HEK293 (cell line): ENCODE data around the gene BBS9.

Experiments used
- CTCF ChIA-PET: fragments of 350-600 bp; formaldehyde crosslinking; extraction: SDS; loops from one replicate; lab custom pipeline; 2021; ENCODE audit warnings: antibody characterized with exemption; lab: Yijun Ruan, JAX
- POLR2A ChIA-PET: fragments of 300-600 bp; formaldehyde crosslinking; extraction: SDS; loops from one replicate; lab custom pipeline; 2020; ENCODE audit warnings: antibody characterized with exemption, inconsistent platforms; lab: Yijun Ruan, JAX
- H3K27ac ChIP-seq: fragments of 200-500 bp; sonication (Bioruptor generic); 2 replicates; pipeline ENCODE4 v1.5.1; 2014; ENCODE audit warnings: low read depth, low read length, control low read depth, inconsistent platforms; ENCODE audit errors: extremely low read depth
- H3K36me3 ChIP-seq, 2 experiments: fragments of 200-500 bp in 1 of 2; sonication (Bioruptor generic) in 1 of 2; 1 replicate in 1 of 2; 2 replicates in 1 of 2; pipeline ENCODE4 v1.5.1; 2014 to 2017; ENCODE audit warnings: inconsistent platforms in 2 of 2, low read length in 2 of 2; ENCODE audit not compliant: control insufficient read depth in 2 of 2, insufficient read depth in 1 of 2
- H3K4me1 ChIP-seq: fragments of 200-500 bp; sonication (Bioruptor generic); 2 replicates; pipeline ENCODE4 v1.5.1; 2014; ENCODE audit warnings: mild to moderate bottlenecking, low read length, inconsistent platforms; ENCODE audit not compliant: control insufficient read depth, insufficient read depth
- H3K4me3 ChIP-seq: 2 replicates; pipeline ENCODE4 v1.5.1; 2011; ENCODE audit warnings: low read depth, mild to moderate bottlenecking, control low read depth, low read length, moderate library complexity
- H3K9me3 ChIP-seq: fragments of 200-500 bp; sonication (Bioruptor generic); 2 replicates; pipeline ENCODE4 v1.5.1; 2014; ENCODE audit warnings: low read depth, low read length, inconsistent platforms; ENCODE audit not compliant: control insufficient read depth, insufficient read depth
- ATF2 ChIP-seq: fragments of 450-650 bp; formaldehyde crosslinking; IDR thresholded peaks from 2 replicates; pipeline ENCODE4 v1.5.1; 2016; ENCODE audit warnings: missing biosample characterization, missing genetic modification characterization, low read depth
- HOXC10 ChIP-seq: sonication (generic); formaldehyde crosslinking; IDR thresholded peaks from 2 replicates; pipeline ENCODE4 v1.8.1; 2023; ENCODE audit warnings: mild to moderate bottlenecking, missing genetic modification reagents
- KLF1 ChIP-seq: fragments of 450-650 bp; formaldehyde crosslinking; IDR thresholded peaks from 2 replicates; pipeline ENCODE4 v1.5.1; 2016; ENCODE audit warnings: missing biosample characterization, missing genetic modification characterization
- KLF10 ChIP-seq: fragments of 450-650 bp; IDR thresholded peaks from 2 replicates; pipeline ENCODE4 v1.5.1; 2018; ENCODE audit warnings: missing biosample characterization, mild to moderate bottlenecking, missing genetic modification characterization
- MYNN ChIP-seq: fragments of 450-650 bp; formaldehyde crosslinking; IDR thresholded peaks from 2 replicates; pipeline ENCODE4 v1.5.1; 2016; ENCODE audit warnings: missing biosample characterization, missing genetic modification characterization, borderline replicate concordance
- REST ChIP-seq: fragments of 450-650 bp; formaldehyde crosslinking; IDR thresholded peaks from 2 replicates; pipeline ENCODE4 v1.5.1; 2016; ENCODE audit warnings: missing biosample characterization, missing genetic modification characterization
- SP3 ChIP-seq: fragments of 450-650 bp; formaldehyde crosslinking; IDR thresholded peaks from 2 replicates; pipeline ENCODE4 v1.5.1; 2016; ENCODE audit warnings: missing biosample characterization, missing genetic modification characterization
- ZNF114 ChIP-seq: fragments of 450-650 bp; formaldehyde crosslinking; IDR thresholded peaks from 2 replicates; pipeline ENCODE4 v1.5.0; 2017; ENCODE audit warnings: missing biosample characterization, missing genetic modification characterization
- ZNF2 ChIP-seq: fragments of 450-650 bp; formaldehyde crosslinking; IDR thresholded peaks from 2 replicates; pipeline ENCODE4 v1.5.1; 2016; ENCODE audit warnings: missing biosample characterization, missing genetic modification characterization
- ZNF202 ChIP-seq: fragments of 450-650 bp; formaldehyde crosslinking; IDR thresholded peaks from 2 replicates; pipeline ENCODE4 v1.5.1; 2016; ENCODE audit warnings: missing biosample characterization, missing genetic modification characterization, borderline replicate concordance
- ZNF354C ChIP-seq: fragments of 450-650 bp; formaldehyde crosslinking; IDR thresholded peaks from 2 replicates; pipeline ENCODE4 v1.5.1; 2016; ENCODE audit warnings: missing biosample characterization, missing genetic modification characterization, low read depth, borderline replicate concordance
- ZNF529 ChIP-seq: fragments of 450-650 bp; formaldehyde crosslinking; IDR thresholded peaks from 2 replicates; pipeline ENCODE4 v1.5.1; 2017; ENCODE audit warnings: missing genetic modification characterization, missing biosample characterization; ENCODE audit not compliant: insufficient replicate concordance
- ZNF544 ChIP-seq: fragments of 450-650 bp; formaldehyde crosslinking; IDR thresholded peaks from 2 replicates; pipeline ENCODE4 v1.5.0; 2017; ENCODE audit warnings: missing biosample characterization, missing genetic modification characterization
- ZNF596 ChIP-seq: fragments of 450-650 bp; IDR thresholded peaks from 2 replicates; pipeline ENCODE4 v1.5.0; 2018; ENCODE audit warnings: missing biosample characterization, mild to moderate bottlenecking, missing genetic modification characterization, moderate library complexity
- ZNF645 ChIP-seq: fragments of 450-650 bp; formaldehyde crosslinking; IDR thresholded peaks from 2 replicates; pipeline ENCODE4; 2016; ENCODE audit warnings: missing biosample characterization, missing genetic modification characterization
- ZNF664 ChIP-seq: fragments of 450-650 bp; formaldehyde crosslinking; IDR thresholded peaks from 2 replicates; pipeline ENCODE4 v1.5.1; 2016; ENCODE audit warnings: missing biosample characterization, missing genetic modification characterization
- ZNF692 ChIP-seq: fragments of 450-650 bp; formaldehyde crosslinking; IDR thresholded peaks from 2 replicates; pipeline ENCODE4 v1.5.1; 2016; ENCODE audit warnings: missing biosample characterization, missing genetic modification characterization
- ZNF785 ChIP-seq: fragments of 450-650 bp; formaldehyde crosslinking; IDR thresholded peaks from 2 replicates; pipeline ENCODE4 v1.5.1; 2016; ENCODE audit warnings: missing biosample characterization, missing genetic modification characterization

Gene BBS9

GRCh38 chr7:33190688-33191304 lies 61.4 kb downstream of the BBS9 start:
- Histone ChIP-seq H3K27ac (no peak overlapping the region), H3K4me1 (no peaks in the 10 kb centered on the region), H3K36me3 (no peaks in the 10 kb centered on the region), H3K4me3 (no peak overlapping the region), H3K9me3 (no peaks in the 10 kb centered on the region)
- CTCF ChIA-PET = no interaction called here
- no peak for TF ChIP-seq ZNF114 (tag by site-specific recombination)
- POLR2A ChIA-PET = no interaction called here

- ChIA-PET CTCF (interaction anchor here (0.8 kb wide), 1 partner anchor 8 kb away, joined by 3 read pairs; no protein-coding TSS in a partner anchor), POLR2A (no interaction called here)
- H3K4me1 ChIP-seq = no peaks in the 10 kb centered on the region
- H3K36me3 ChIP-seq = no peaks in the 10 kb centered on the region
- no peak overlapping the region for H3K27ac ChIP-seq
- no peaks in the 10 kb centered on the region for H3K9me3 ChIP-seq
- no peak for TF ChIP-seq KLF10 (tag by site-specific recombination)
- no peak for TF ChIP-seq ZNF529 (tag by site-specific recombination)
- TF ChIP-seq ZNF664 = no peak
- TF ChIP-seq ZNF2 (tag by site-specific recombination) = no peak
- TF ChIP-seq ZNF544 = no peak
- no peak for TF ChIP-seq SP3 (tag by site-specific recombination)
- TF ChIP-seq ZNF354C (tag by site-specific recombination) = no peak
- no peak for TF ChIP-seq MYNN (tag by site-specific recombination)
- TF ChIP-seq HOXC10 (CRISPR knock-in tag) = no peak
- TF ChIP-seq ZNF202 = no peak
- no peak overlapping the region for H3K4me3 ChIP-seq
These were observed 62.0 kb downstream of the BBS9 start for GRCh38 chr7:33191340-33191739.

GRCh38 chr7:33192695-33193291 lies 63.4 kb downstream of the BBS9 start:
- Histone ChIP-seq H3K36me3 (no peaks in the 10 kb centered on the region), H3K27ac (no peak overlapping the region), H3K4me1 (no peaks in the 10 kb centered on the region), H3K4me3 (no peak overlapping the region), H3K9me3 (no peaks in the 10 kb centered on the region)
- TF ChIP-seq REST (tag by site-specific recombination) = no peak
- TF ChIP-seq ZNF596 (tag by site-specific recombination) = no peak
- TF ChIP-seq ZNF645 (tag by site-specific recombination) = no peak
- TF ChIP-seq ZNF785 = no peak
- TF ChIP-seq ATF2 (tag by site-specific recombination) = no peak
- TF ChIP-seq ZNF2 (tag by site-specific recombination) = no peak
- TF ChIP-seq KLF1 = no peak
- TF ChIP-seq ZNF692 (tag by site-specific recombination) = no peak
- ChIA-PET POLR2A (no interaction called here), CTCF (no interaction called here)
